Adipocyte (in vitro differentiated cells): Measurements from ENCODE around the gene ODR4.
A peak's percentile ranks its signal among the peaks of the same experiment; 100 is the strongest.
"Not testable (repeated sequence)": the region's sequence is repeated elsewhere in the genome, so short reads cannot be mapped to it uniquely, and the experiment has no call there.

Source experiments
- DNase-seq: peaks from one replicate; pipeline ENCODE4 v3.0.0-alpha.2; 2015; ENCODE audit warnings: low read depth
- H3K27me3 ChIP-seq: replicated peaks from 2 replicates; pipeline ENCODE4 v1.7.0; 2013; ENCODE audit warnings: mild to moderate bottlenecking, low read length, moderate library complexity; ENCODE audit not compliant: control insufficient read depth, insufficient read depth
- H3K36me3 ChIP-seq: 2 replicates; pipeline ENCODE4 v1.7.0; 2013; ENCODE audit warnings: low read length, mild to moderate bottlenecking, moderate library complexity; ENCODE audit not compliant: control insufficient read depth, insufficient read depth, severe bottlenecking
- H3K4me1 ChIP-seq: 2 replicates; pipeline ENCODE4 v1.7.0; 2013; ENCODE audit warnings: mild to moderate bottlenecking, low read length, moderate library complexity; ENCODE audit not compliant: control insufficient read depth, insufficient read depth
- H3K4me3 ChIP-seq: 2 replicates; pipeline ENCODE4 v1.7.0; 2013; ENCODE audit warnings: mild to moderate bottlenecking, low read length, moderate library complexity
- H3K9ac ChIP-seq: 2 replicates; pipeline ENCODE4 v1.7.0; 2013; ENCODE audit warnings: mild to moderate bottlenecking, low read length, moderate library complexity
- H3K9me3 ChIP-seq: 2 replicates; pipeline ENCODE4 v1.7.0; 2013; ENCODE audit warnings: mild to moderate bottlenecking, low read length, moderate library complexity; ENCODE audit not compliant: control insufficient read depth

The ODR4 gene

DNA sequence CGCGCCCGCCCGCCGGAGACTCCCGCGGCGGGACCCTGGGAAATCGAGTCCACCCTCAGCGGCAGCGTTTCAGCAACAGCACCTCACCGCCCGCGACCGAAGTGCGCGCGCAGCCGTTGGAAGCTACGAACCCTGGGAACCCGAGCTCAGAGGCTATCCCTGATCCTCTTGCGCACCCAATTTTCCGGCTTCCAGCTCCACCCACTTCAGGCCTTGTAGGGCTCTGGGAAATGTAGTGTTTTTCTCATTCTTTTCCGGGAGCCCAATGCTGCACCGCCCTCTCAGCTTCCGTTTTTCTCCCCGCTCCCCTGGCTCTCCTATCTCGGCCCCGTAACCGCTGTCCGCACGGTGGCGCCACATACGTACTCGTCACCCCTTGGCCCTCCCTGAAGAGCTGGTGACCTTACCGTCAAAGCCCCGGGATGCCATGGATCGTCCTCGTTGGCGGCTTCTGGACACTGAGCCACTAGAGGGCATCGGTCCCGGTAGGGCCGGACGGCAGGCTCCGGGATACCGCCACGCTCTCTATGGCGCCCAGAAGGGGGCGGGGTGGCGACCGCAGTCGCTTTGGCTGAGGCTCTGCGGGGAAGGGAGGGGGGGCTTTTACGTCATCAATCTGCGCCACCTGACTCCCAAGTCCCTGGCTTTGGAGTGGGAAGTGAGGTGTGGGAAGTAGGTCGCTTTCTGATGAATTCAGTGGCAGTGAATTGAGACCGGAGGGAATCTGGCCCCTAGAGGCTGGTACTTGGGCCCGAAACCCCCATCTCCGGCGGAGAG is at the start of gene ODR4, which contains the start of gene TPR:
Gene ODR4, plus strand, starts transcription at position 687 of the 777 bp plus-strand sequence. CDS start 3,948 bp downstream, outside the sequence.
Gene TPR, minus strand, starts transcription at position 102 of the 777 bp plus-strand sequence. CDS start 225 bp downstream, outside the sequence.
- Histone ChIP-seq H3K36me3 (peaks cover 34% of the 10 kb centered on the region), H3K9me3 (no peaks in the 10 kb centered on the region), H3K27me3 (no peaks in the 10 kb centered on the region), H3K4me1 (peaks cover 22% of the 10 kb centered on the region), H3K9ac (peak within 1 kb of the TSS; percentile 98), H3K4me3 (peak within 1 kb of the TSS; percentile 93)
- peak; percentile 99 for DNase-seq

GRCh38 chr1:186326009-186326408 is 49.6 kb upstream of the ODR4 start:
- no peak overlapping the region for H3K4me3 ChIP-seq
- H3K36me3 ChIP-seq: peaks cover 89% of the 10 kb centered on the region
- no peak overlapping the region for H3K9ac ChIP-seq
- no peaks in the 10 kb centered on the region for H3K27me3 ChIP-seq
- no peak for DNase-seq
- no peaks in the 10 kb centered on the region for H3K4me1 ChIP-seq
- H3K9me3 ChIP-seq: no peaks in the 10 kb centered on the region

DNA sequence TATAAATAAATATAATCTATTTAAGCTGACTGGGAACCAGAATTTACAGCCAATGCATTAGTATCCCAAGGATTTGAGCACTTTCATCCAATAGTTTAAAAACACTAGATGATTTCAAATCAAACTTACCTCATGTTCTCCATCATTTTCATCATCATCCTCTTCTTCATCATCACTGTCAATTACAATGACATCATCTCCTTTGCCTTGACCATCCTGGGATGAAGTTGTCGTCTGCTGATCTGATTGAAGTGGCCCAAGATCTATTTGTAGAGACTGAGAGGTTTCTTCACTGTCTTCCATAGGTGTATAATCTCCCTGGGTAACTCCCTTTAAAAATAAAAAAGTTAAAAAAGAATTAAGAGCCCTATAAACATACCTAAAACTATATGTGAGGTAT is 48.3 kb upstream of the ODR4 start:
- no peak overlapping the region for H3K9ac ChIP-seq
- H3K4me3 ChIP-seq: no peak overlapping the region
- no peaks in the 10 kb centered on the region for H3K9me3 ChIP-seq
- H3K36me3 ChIP-seq: peaks cover 89% of the 10 kb centered on the region
- DNase-seq: no peak
- no peaks in the 10 kb centered on the region for H3K27me3 ChIP-seq
- H3K4me1 ChIP-seq: no peaks in the 10 kb centered on the region

DNA sequence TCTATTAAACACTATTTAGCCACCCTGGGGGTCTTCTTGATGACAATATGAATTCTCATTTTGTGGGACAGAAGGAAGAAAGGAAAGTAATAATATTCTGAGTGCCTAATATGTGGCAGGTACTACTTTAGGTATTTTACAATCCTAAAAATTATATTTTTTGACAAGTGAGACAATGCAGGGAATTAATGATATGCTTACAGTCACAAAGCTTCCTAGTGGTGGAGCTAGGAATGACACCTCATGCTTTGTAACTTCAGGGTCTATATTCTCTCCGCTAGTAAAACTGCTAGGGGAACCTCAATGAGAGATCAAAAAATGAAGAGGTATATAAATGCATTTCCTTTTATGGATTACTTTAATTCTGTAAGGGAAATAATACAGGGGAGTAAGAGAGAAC is 44.9 kb upstream of the ODR4 start:
- H3K4me1 ChIP-seq: no peaks in the 10 kb centered on the region
- DNase-seq: peak; percentile 15
- H3K9me3 ChIP-seq: no peaks in the 10 kb centered on the region
- H3K36me3 ChIP-seq: peaks cover 94% of the 10 kb centered on the region
- no peak overlapping the region for H3K9ac ChIP-seq
- no peaks in the 10 kb centered on the region for H3K27me3 ChIP-seq
- H3K4me3 ChIP-seq: no peak overlapping the region

- Histone ChIP-seq H3K27me3 (no peaks in the 10 kb centered on the region), H3K9me3 (no peaks in the 10 kb centered on the region), H3K9ac (no peak overlapping the region), H3K4me3 (no peak overlapping the region), H3K4me1 (no peaks in the 10 kb centered on the region), H3K36me3 (peaks cover 98% of the 10 kb centered on the region)
- DNase-seq: no peak
Measured at GRCh38 chr1:186337554-186337953, 38.1 kb upstream of the ODR4 start.

- H3K4me3 ChIP-seq: no peak overlapping the region
- peaks cover 98% of the 10 kb centered on the region for H3K36me3 ChIP-seq
- no peaks in the 10 kb centered on the region for H3K27me3 ChIP-seq
- H3K4me1 ChIP-seq: no peaks in the 10 kb centered on the region
- no peaks in the 10 kb centered on the region for H3K9me3 ChIP-seq
- no peak overlapping the region for H3K9ac ChIP-seq
- no peak for DNase-seq
Measured at GRCh38 chr1:186340772-186341171, 34.9 kb upstream of the ODR4 start.

GRCh38 chr1:186347837-186348691 is 27.6 kb upstream of the ODR4 start:
- H3K9me3 ChIP-seq, H3K4me1 ChIP-seq, DNase-seq, H3K9ac ChIP-seq, H3K4me3 ChIP-seq, H3K27me3 ChIP-seq: not testable (repeated sequence)
- peaks cover 96% of the 10 kb centered on the region for H3K36me3 ChIP-seq

- Histone ChIP-seq H3K36me3 (peaks cover 34% of the 10 kb centered on the region), H3K4me3 (peak overlapping the region; percentile 93)
- DNase-seq: peak; percentile 66
Measured at GRCh38 chr1:186374303-186375151, 1.1 kb upstream of the ODR4 start.

DNA sequence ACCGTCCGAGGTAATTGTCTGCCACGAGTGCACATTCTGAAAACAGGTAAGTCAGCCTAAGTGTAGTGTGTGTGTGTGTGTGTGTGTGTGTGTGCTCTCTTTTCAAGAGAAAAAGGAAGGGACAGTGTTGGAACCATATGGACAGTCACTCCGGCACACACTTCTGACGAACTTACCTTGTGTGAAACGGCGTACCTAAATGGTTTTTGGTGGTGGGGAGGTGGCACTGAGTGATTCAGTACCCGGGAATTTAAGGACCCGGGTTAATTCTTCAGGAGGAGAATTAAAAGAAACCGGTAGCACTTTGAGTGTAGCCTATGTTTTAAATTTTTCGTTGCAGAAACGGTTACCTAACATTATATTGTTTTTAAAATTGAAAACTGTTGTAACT is 286 bp downstream of the ODR4 start:
- Histone ChIP-seq H3K4me3 (peak overlapping the region; percentile 93), H3K27me3 (no peaks in the 10 kb centered on the region), H3K9me3 (no peaks in the 10 kb centered on the region), H3K36me3 (peaks cover 34% of the 10 kb centered on the region), H3K4me1 (peaks cover 22% of the 10 kb centered on the region), H3K9ac (peak overlapping the region; percentile 98)
- DNase-seq: no peak

More at GRCh38 chr1:186374303-186375151, 1.1 kb upstream of the ODR4 start:
- peak overlapping the region; percentile 98 for H3K9ac ChIP-seq
- no peaks in the 10 kb centered on the region for H3K9me3 ChIP-seq
- no peaks in the 10 kb centered on the region for H3K27me3 ChIP-seq
- H3K4me1 ChIP-seq: peaks cover 22% of the 10 kb centered on the region

DNA sequence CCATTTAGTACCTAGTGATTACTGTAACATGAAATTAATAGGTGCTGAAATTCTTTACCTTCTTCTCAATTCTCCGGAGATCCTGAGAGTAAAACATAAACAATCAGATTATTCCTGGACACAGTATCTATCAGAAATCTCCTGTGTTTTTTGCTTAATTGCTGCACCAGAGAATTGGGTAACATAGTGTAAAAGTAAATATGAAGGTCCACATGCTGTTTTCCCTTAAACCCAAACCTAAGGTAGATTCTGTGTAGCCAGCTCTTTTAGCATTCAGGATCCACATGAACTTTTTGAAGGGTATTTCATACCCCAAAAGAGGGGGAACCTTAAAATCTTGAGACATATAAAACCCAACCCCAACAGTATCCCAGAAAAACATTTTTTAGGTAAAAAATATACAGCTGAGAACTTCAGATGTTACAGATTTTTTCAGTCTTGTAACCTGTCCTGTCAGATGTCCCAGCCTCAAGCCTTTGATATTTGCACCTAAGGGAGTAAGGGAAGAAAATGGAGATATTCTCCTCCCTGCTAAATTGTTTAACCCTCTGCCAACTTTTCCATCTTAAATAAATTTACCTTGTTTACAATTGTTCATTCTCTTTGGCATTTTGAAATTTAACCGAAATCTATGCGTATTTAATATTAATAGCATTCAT is 11.2 kb downstream of the ODR4 start:
- Histone ChIP-seq H3K36me3 (peaks cover 89% of the 10 kb centered on the region), H3K4me1 (peaks cover 14% of the 10 kb centered on the region), H3K9me3 (no peaks in the 10 kb centered on the region), H3K27me3 (no peaks in the 10 kb centered on the region), H3K9ac (no peak overlapping the region), H3K4me3 (no peak overlapping the region)
- DNase-seq: no peak
